GDM1 (cell line): Measurements from ENCODE around the gene UBE2G1.

Source experiments
- DNase-seq: peaks from one replicate; lab custom pipeline; 2025; lab: John Stamatoyannopoulos, UW

UBE2G1 gene

GRCh38 chr17:4247361-4247970 is 119.0 kb downstream of the UBE2G1 start:
- no peak for DNase-seq

DNA sequence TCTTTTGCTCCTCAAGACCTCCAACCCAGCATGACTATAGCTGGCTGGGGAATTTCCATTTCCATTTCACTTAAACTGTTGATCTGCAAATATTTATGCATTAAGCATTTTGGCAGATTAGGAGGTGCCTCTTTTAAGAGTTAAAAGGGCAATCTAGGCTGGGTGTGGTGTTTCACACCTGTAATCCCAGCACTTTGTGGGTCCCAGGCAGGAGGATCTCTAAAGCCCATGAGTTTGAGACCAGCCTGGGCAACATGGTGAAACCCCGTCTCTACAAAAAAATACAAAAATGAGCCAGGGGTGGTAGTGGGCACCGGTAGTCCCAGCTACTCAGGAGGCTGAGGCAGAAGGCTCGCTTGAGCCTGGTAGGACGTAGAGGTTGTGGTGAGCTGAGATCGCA is 119.8 kb downstream of the UBE2G1 start:
- no peak for DNase-seq

DNA sequence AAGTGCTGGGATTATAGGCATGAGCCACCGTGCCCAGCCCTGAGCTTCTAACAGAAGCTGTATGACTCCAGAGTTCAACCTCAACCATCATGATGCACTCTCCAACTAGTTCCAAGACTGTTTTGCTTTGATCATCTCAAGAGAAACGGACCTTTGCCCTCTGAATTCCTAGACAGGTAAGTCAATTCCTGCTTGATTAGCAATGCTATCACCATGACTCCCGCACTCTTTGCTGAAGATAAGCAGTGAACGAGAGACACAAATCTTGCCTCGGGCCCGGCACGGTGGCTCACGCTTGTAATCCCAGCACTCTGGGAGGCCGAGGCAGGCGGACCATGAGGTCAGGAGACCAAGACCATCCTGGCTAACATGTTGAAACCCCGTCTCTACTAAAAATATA is 124.9 kb downstream of the UBE2G1 start:
- no peak for DNase-seq

GRCh38 chr17:4236456-4236855 is 130.0 kb downstream of the UBE2G1 start:
- no peak for DNase-seq

GRCh38 chr17:4235372-4236279 is 130.8 kb downstream of the UBE2G1 start:
- no peak for DNase-seq

GRCh38 chr17:4234401-4234800 is 132.1 kb downstream of the UBE2G1 start:
- no peak for DNase-seq

- DNase-seq, result no peak
Measured at GRCh38 chr17:4233668-4234258, 132.7 kb downstream of the UBE2G1 start.

DNA sequence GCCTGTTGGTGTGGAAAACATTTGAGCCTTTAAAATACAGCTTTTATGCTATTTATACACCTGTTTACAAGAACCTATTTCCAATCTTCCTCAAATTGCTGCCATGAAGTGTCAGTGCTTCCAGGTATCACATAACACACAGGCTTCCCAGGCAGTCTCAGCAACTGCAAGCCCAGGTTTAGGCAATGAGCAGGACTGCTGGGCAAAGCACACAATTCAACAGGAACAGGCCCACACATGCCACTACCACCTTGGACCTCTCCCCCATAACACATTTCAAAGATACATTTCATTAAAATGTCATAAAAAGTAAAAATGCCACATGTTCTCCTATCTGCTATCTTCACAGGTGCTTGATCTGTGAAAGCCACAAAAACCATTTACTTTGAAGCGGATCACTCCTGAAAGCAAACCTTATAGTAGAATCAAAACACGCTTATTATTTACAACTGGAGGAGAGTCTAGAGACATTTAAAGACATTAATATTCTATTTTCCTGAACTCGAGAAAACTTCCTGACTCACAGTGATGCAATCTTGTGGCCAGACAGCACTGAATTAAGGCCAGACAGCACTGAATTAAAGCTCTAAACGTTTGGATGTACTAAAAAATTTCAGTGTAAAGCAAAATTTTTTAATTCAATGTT is 134.2 kb downstream of the UBE2G1 start:
- DNase-seq, result no peak

GRCh38 chr17:4229627-4230541 is 136.6 kb downstream of the UBE2G1 start:
- no peak for DNase-seq

DNA sequence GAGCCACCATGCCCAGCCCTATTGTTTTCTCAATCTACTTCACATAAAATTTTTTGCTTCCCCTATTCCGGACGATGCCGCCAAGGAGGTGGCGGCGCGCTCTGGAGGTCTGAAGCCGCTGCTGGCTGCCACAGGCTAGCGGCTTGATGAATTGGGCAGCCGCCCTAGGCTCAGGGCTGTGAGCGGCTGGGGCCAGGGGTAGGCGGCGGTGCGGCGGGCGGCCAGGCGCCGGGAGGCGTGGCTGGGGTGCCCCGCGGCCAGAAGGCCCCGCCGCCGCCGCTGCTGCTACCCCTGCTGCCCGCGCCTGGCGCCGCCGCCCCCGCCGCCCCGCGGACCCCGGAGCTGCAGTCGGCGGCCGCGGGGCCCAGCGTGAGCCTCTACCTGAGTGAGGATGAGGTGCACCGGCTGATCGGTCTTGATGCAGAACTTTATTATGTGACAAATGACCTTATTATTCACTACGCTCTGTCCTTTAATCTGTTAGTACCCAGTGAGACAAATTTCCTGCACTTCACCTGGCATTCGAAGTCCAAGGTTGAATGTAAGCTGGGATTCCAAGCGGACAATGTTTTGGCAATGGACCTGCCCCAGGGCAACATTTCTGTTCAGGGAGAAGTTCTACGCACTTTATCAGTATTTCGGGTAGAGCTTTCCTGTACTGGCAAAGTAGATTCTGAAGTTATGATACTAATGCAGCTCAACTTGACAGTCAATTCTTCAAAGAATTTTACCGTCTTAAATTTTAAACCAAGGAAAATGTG is 144.4 kb downstream of the UBE2G1 start:
- DNase-seq, result no peak

- no peak for DNase-seq
Measured at GRCh38 chr17:4221163-4221562, 145.3 kb downstream of the UBE2G1 start.

GRCh38 chr17:4220655-4221054 is 145.8 kb downstream of the UBE2G1 start:
- DNase-seq, result no peak
